Activated CD8-positive, alpha-beta T cell treated with anti-CD3 and anti-CD28 coated beads for 36 hours (primary cell): ENCODE data around the gene ALPK3. TPM values are rescaled to one million over a fixed set of nuclear protein-coding genes. Genes with fewer than 3 reads are reported as not detected.

Source experiments
- ATAC-seq: fragments of 200-7000 bp; cut with Tn5 transposase; one replicate; pipeline ENCODE4 v1.10.0; 2021; ENCODE audit warnings: mild to moderate bottlenecking, moderate library complexity
- CTCF ChIA-PET: fragments of 350-600 bp; sonication (Branson Sonifier 250); formaldehyde crosslinking; loops from one replicate; lab custom pipeline; 2021; ENCODE audit warnings: antibody characterized with exemption; lab: Charles Lee
- POLR2A ChIA-PET: fragments of 350-600 bp; sonication (Branson Sonifier 250); formaldehyde crosslinking; loops from one replicate; lab custom pipeline; 2021; ENCODE audit warnings: antibody characterized with exemption; lab: Charles Lee
- DNase-seq: peaks from one replicate; pipeline ENCODE4 v3.0.0-alpha.2; 2020
- H3K27ac Mint-ChIP-seq: one replicate; pipeline ENCODE4 v1.8.0; 2021; ENCODE audit warnings: mild to moderate bottlenecking, mixed read lengths
- H3K27me3 Mint-ChIP-seq: one replicate; pipeline ENCODE4 v1.8.0; 2021; ENCODE audit warnings: mixed read lengths
- H3K36me3 Mint-ChIP-seq: one replicate; pipeline ENCODE4 v1.8.0; 2021; ENCODE audit warnings: low read depth, mixed read lengths
- H3K4me1 Mint-ChIP-seq: one replicate; pipeline ENCODE4 v1.8.0; 2021; ENCODE audit warnings: low read depth, mixed read lengths
- H3K4me3 Mint-ChIP-seq: one replicate; pipeline ENCODE4 v1.8.0; 2021; ENCODE audit warnings: mild to moderate bottlenecking, moderate library complexity, mixed read lengths
- H3K9me3 Mint-ChIP-seq: one replicate; pipeline ENCODE4 v1.8.0; 2021; ENCODE audit warnings: mixed read lengths
- CTCF ChIP-seq: fragments of 200-600 bp; IDR thresholded peaks from one replicate; pipeline ENCODE4 v1.8.0; 2022; ENCODE audit warnings: antibody characterized with exemption, mild to moderate bottlenecking
- intact Hi-C: fragments of 100-400 bp; cut with micrococcal nuclease; formaldehyde crosslinking; loops from one replicate; pipeline ENCODE4 v1.10.0; 2022
- total RNA-seq, 2 experiments: library from RNA; stranded (reverse); gene quantifications; one replicate each; pipeline ENCODE4 v1.2.3, GENCODE V29; 2021

ALPK3 gene
- total RNA-seq, 2 experiments from 2014 or later: 0.04 to 0.16 TPM

- no peaks in the 10 kb centered on the region for H3K9me3 Mint-ChIP-seq
- intact Hi-C loops: no loop called here
- no peak overlapping the region for H3K4me3 Mint-ChIP-seq
These were observed 38.0 kb downstream of the ALPK3 start for GRCh38 chr15:84855136-84855535.

GRCh38 chr15:84855765-84856164, 38.6 kb downstream of the ALPK3 start:
- no peaks in the 10 kb centered on the region for H3K9me3 Mint-ChIP-seq
- H3K4me3 Mint-ChIP-seq: no peak overlapping the region
- H3K36me3 Mint-ChIP-seq: no peaks in the 10 kb centered on the region
- no peak for DNase-seq
- H3K27ac Mint-ChIP-seq: no peak overlapping the region
- ATAC-seq: no peak
- intact Hi-C loops: no loop called here
- ChIA-PET POLR2A (no interaction called here), CTCF (interaction anchor here (1.0 to 1.8 kb wide), 2 partner anchors 22 to 73 kb away, joined by 3 to 6 read pairs; no protein-coding TSS in a partner anchor)
- no peak for TF ChIP-seq CTCF
- H3K4me1 Mint-ChIP-seq: no peaks in the 10 kb centered on the region
- no peaks in the 10 kb centered on the region for H3K27me3 Mint-ChIP-seq

More at GRCh38 chr15:84855136-84855535, 38.0 kb downstream of the ALPK3 start:
- Mint-ChIP-seq H3K4me1 (no peaks in the 10 kb centered on the region), H3K36me3 (no peaks in the 10 kb centered on the region), H3K27ac (no peak overlapping the region), H3K27me3 (no peaks in the 10 kb centered on the region)
- ChIA-PET CTCF (interaction anchor here (0.8 to 1.4 kb wide), 3 partner anchors 15 to 256 kb away, joined by 3 read pairs; no protein-coding TSS in a partner anchor), POLR2A (no interaction called here)
- no peak for TF ChIP-seq CTCF
- no peak for DNase-seq
- no peak for ATAC-seq

- Mint-ChIP-seq H3K4me3 (no peak overlapping the region), H3K36me3 (no peaks in the 10 kb centered on the region), H3K4me1 (no peaks in the 10 kb centered on the region), H3K9me3 (no peaks in the 10 kb centered on the region), H3K27ac (no peak overlapping the region), H3K27me3 (no peaks in the 10 kb centered on the region)
- ChIA-PET CTCF (interaction anchor here (1.0 to 1.8 kb wide), 2 partner anchors 21 to 72 kb away, joined by 3 to 6 read pairs; no protein-coding TSS in a partner anchor), POLR2A (no interaction called here)
- TF ChIP-seq CTCF: no peak
- DNase-seq (no peak), ATAC-seq (no peak)
- intact Hi-C loops: no loop called here
These were observed 39.7 kb downstream of the ALPK3 start for GRCh38 chr15:84856731-84857417.

GRCh38 chr15:84857418-84858004, 40.4 kb downstream of the ALPK3 start:
- H3K4me1 Mint-ChIP-seq: no peaks in the 10 kb centered on the region

More at GRCh38 chr15:84857418-84858004, 40.4 kb downstream of the ALPK3 start:
- no peak overlapping the region for H3K4me3 Mint-ChIP-seq
- ChIA-PET CTCF (interaction anchor here (1.8 kb wide), 1 partner anchor 21 kb away, joined by 6 read pairs; no protein-coding TSS in a partner anchor), POLR2A (no interaction called here)
- H3K27ac Mint-ChIP-seq: no peak overlapping the region
- intact Hi-C loops: no loop called here
- no peaks in the 10 kb centered on the region for H3K9me3 Mint-ChIP-seq
- no peaks in the 10 kb centered on the region for H3K27me3 Mint-ChIP-seq
- no peak for TF ChIP-seq CTCF
- DNase-seq (no peak), ATAC-seq (no peak)
- H3K36me3 Mint-ChIP-seq: no peaks in the 10 kb centered on the region
